DND-41 (cell line): ENCODE data around the gene OR10AD1.

ENCODE experiments used
- ATAC-seq: fragments of 200-7000 bp; cut with Tn5 transposase; 3 replicates; pipeline ENCODE4 v1.9.1; 2021; ENCODE audit warnings: low read depth; ENCODE audit not compliant: insufficient read depth
- DNase-seq: peaks from one replicate; pipeline ENCODE4 v3.0.0-alpha.2; 2020
- H2AFZ ChIP-seq: 2 replicates; pipeline ENCODE4 v1.6.0; 2012; ENCODE audit warnings: low read depth, low read length
- H3K27ac ChIP-seq: 2 replicates; pipeline ENCODE4 v1.5.1; 2012; ENCODE audit warnings: low read length, inconsistent platforms
- H3K27me3 ChIP-seq: fragments of 200-600 bp; sonication (generic); 2 replicates; pipeline ENCODE4 v1.6.0; 2012; ENCODE audit warnings: low read length, mild to moderate bottlenecking, inconsistent platforms; ENCODE audit not compliant: insufficient read depth, poor library complexity
- H3K36me3 ChIP-seq: 2 replicates; pipeline ENCODE4 v1.5.1; 2012; ENCODE audit warnings: low read length, inconsistent platforms; ENCODE audit not compliant: insufficient read depth
- H3K4me1 ChIP-seq: 2 replicates; pipeline ENCODE4 v1.5.1; 2012; ENCODE audit warnings: mild to moderate bottlenecking, low read length; ENCODE audit not compliant: insufficient read depth
- H3K4me2 ChIP-seq: 2 replicates; pipeline ENCODE4 v1.6.0; 2012; ENCODE audit warnings: mild to moderate bottlenecking, moderate library complexity, low read length, inconsistent platforms; ENCODE audit not compliant: insufficient read depth
- H3K4me3 ChIP-seq, 2 experiments: fragments of 200-600 bp in 1 of 2; shearing (Covaris generic) in 1 of 2; 2 replicates each; pipeline ENCODE4 v1.5.1; 2012 to 2016; ENCODE audit warnings: inconsistent platforms in 2 of 2, low read length in 2 of 2, mild to moderate bottlenecking in 2 of 2, low read depth in 1 of 2, moderate library complexity in 1 of 2
- H3K79me2 ChIP-seq: 2 replicates; pipeline ENCODE4 v1.6.0; 2012; ENCODE audit warnings: low read length, inconsistent platforms; ENCODE audit not compliant: insufficient read depth
- H3K9ac ChIP-seq: 2 replicates; pipeline ENCODE4 v1.6.0; 2012; ENCODE audit warnings: low read depth, mild to moderate bottlenecking, inconsistent platforms, low read length, moderate library complexity
- H3K9me3 ChIP-seq: 2 replicates; pipeline ENCODE4 v1.5.1; 2012; ENCODE audit warnings: low read length, moderate library complexity, mild to moderate bottlenecking, inconsistent platforms; ENCODE audit not compliant: insufficient read depth, severe bottlenecking
- H4K20me1 ChIP-seq: 2 replicates; pipeline ENCODE4 v1.6.0; 2012; ENCODE audit warnings: low read length; ENCODE audit not compliant: insufficient read depth
- EZH2 ChIP-seq: IDR thresholded peaks from 3 replicates; pipeline ENCODE4 v1.6.1; 2012; ENCODE audit warnings: borderline replicate concordance, low read depth, mild to moderate bottlenecking, moderate library complexity, low read length, inconsistent platforms; ENCODE audit not compliant: severe bottlenecking
- TF ChIP-seq, protein P1 (sequence below): IDR thresholded peaks from 2 replicates; pipeline ENCODE4 v1.5.1; 2012; ENCODE audit warnings: borderline replicate concordance, low read length, moderate library complexity, mild to moderate bottlenecking; ENCODE audit not compliant: poor library complexity, severe bottlenecking; ENCODE audit errors: extremely low read depth

Gene OR10AD1

DNA sequence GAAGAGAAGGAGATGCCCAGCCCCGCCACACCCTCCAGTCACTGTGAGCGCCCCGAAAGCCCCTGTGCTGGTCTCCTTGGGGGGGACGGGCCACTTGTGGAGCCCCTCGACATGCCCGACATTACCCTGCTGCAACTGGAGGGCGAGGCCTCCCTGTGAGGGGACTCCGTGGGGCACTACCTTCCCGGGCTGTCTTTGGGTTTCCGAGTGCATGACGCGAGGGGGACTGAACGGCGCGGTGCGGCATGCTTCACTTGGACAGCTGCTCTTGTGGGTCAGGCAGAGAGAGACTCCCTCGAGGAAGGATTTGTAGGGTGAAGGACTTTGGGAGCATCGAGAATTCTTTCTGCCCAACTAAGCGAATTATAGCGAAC, 18.6 kb downstream of the OR10AD1 start:
- no peak for TF ChIP-seq EZH2
- TF ChIP-seq, protein P1, sequence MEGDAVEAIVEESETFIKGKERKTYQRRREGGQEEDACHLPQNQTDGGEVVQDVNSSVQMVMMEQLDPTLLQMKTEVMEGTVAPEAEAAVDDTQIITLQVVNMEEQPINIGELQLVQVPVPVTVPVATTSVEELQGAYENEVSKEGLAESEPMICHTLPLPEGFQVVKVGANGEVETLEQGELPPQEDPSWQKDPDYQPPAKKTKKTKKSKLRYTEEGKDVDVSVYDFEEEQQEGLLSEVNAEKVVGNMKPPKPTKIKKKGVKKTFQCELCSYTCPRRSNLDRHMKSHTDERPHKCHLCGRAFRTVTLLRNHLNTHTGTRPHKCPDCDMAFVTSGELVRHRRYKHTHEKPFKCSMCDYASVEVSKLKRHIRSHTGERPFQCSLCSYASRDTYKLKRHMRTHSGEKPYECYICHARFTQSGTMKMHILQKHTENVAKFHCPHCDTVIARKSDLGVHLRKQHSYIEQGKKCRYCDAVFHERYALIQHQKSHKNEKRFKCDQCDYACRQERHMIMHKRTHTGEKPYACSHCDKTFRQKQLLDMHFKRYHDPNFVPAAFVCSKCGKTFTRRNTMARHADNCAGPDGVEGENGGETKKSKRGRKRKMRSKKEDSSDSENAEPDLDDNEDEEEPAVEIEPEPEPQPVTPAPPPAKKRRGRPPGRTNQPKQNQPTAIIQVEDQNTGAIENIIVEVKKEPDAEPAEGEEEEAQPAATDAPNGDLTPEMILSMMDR = no peak
- Histone ChIP-seq H3K4me3 (no peak overlapping the region), H3K4me2 (no peak overlapping the region), H3K4me1 (peaks cover 14% of the 10 kb centered on the region), H3K9ac (no peak overlapping the region), H3K79me2 (no peaks in the 10 kb centered on the region), H3K9me3 (no peaks in the 10 kb centered on the region), H3K36me3 (no peaks in the 10 kb centered on the region), H3K27me3 (peaks cover 45% of the 10 kb centered on the region), H3K27ac (no peak overlapping the region), H4K20me1 (no peaks in the 10 kb centered on the region), H2AFZ (no peak overlapping the region)
- ATAC-seq = no peak
- DNase-seq = no peak

DNA sequence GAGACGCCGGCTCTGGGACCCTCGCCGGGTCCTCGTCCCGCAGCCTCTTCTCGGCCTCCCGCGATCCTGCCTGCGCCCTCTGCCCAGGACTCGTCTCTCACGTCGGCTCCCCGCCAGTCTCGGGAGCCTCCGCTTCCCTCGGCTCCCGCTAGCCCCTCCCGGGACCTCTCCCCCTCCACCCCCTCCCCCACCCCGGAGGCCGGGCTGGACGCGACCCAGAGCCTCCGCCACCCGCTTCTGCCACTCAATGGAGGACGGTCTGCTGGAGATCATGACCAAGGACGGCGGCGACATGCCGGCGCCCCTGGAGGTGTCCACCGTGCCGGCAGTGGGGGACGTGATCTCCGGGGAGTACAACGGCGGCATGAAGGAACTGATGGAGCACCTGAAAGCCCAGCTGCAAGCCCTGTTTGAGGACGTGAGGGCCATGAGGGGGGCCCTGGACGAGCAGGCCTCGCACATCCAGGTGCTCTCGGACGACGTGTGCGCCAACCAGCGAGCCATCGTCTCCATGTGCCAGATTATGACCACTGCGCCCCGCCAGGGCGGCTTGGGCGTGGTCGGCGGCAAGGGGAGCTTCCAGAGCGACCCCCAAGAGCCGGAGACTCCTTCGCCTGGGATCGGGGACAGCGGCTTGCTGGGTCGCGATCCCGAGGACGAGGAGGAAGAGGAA, 19.1 kb downstream of the OR10AD1 start:
- no peak overlapping the region; the same call in 1 of the 2 replicates for H3K4me2 ChIP-seq
- TF ChIP-seq EZH2 = no peak
- TF ChIP-seq, protein P1 = no peak
- no peak overlapping the region for H3K27ac ChIP-seq
- H3K4me1 ChIP-seq = peaks cover 14% of the 10 kb centered on the region
- H3K27me3 ChIP-seq = peaks cover 50% of the 10 kb centered on the region
- DNase-seq (no peak), ATAC-seq (no peak)
- H3K4me3 ChIP-seq = no peak overlapping the region
- H3K36me3 ChIP-seq = no peaks in the 10 kb centered on the region
- no peaks in the 10 kb centered on the region for H3K9me3 ChIP-seq
- no peaks in the 10 kb centered on the region for H4K20me1 ChIP-seq
- no peaks in the 10 kb centered on the region for H3K79me2 ChIP-seq
- H2AFZ ChIP-seq = no peak overlapping the region
- no peak overlapping the region for H3K9ac ChIP-seq

DNA sequence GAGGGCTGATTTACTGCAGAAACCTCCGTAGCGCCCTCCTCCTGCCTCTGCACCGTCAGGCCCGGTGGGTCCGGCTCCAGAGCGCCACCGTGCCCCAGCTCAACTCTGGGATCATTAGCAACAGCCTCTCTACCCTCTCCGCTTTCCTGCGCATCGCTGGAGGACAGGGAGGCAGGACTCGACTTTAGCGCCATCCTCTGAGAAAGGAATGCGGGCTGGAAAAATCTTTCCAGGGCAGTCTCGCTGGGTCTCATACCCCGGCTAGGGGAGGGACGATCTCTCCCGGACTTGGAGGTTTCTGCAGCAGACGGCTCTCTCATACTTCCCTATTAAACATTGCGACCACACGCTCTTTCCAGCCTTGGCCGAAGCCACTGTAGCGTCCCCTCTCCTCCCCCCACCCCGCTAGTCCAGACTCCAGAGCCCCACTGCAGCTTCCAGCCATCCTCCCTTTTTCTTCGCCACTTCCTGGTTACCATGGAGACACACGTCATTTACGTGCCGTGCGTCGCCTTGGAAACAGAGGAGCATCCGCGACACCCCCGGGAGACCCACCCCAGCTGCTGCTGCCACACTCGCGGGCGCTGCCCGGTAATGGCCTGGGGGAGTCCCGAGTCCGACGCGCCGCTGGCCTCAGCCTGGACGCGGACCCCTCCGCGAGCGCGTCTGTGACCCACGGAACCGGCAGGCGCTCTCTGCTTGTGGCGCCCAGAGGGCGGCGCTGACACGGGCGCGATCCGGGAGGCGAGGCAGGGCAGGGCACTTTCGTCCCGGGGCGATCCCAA, 19.8 kb downstream of the OR10AD1 start, which contains the start of gene CCDC184:
TSS of gene CCDC184 (plus strand) at position 554 of the 785 bp plus-strand sequence. CDS start 479 bp downstream, outside the sequence.
- Histone ChIP-seq H3K4me2 (peak within 1 kb of the TSS; percentile 69), H2AFZ (peak within 1 kb of the TSS; percentile 68), H3K9me3 (no peaks in the 10 kb centered on the region), H4K20me1 (no peaks in the 10 kb centered on the region), H3K4me3 (peak within 1 kb of the TSS in 1 of 2 experiments; percentile 56; a peak in 3 of 4 replicates), H3K4me1 (peaks cover 14% of the 10 kb centered on the region), H3K27ac (no peak within 1 kb of the TSS), H3K79me2 (no peaks in the 10 kb centered on the region), H3K27me3 (peaks cover 49% of the 10 kb centered on the region), H3K9ac (peak within 1 kb of the TSS; percentile 36; the same call in 1 of the 2 replicates), H3K36me3 (no peaks in the 10 kb centered on the region)
- peak; percentile 46 for DNase-seq
- TF ChIP-seq, protein P1 = peak; percentile 29
- peak; percentile 39 for TF ChIP-seq EZH2
- peak; percentile 70 for ATAC-seq
